Upper lobe of left lung (tissue), 6 donors: ENCODE measurements around the gene S100A10. TPM values are rescaled to one million over a fixed set of nuclear protein-coding genes. Genes with fewer than 3 reads are reported as not detected.
A peak's percentile ranks its signal among the peaks of the same experiment; 100 is the strongest.

Experiments
- ATAC-seq, 2 donors: fragments of 200-7000 bp; cut with Tn5 transposase; one replicate each; pipeline ENCODE4 v1.9.1; 2022; ENCODE audit warnings: mild to moderate bottlenecking in 2 of 2, moderate library complexity in 2 of 2; ENCODE audit not compliant: low FRiP score in 2 of 2
- DNase-seq, 2 donors: peaks; one replicate each; pipeline ENCODE4 v3.0.0-alpha.2; 2019 to 2020
- H3K27ac ChIP-seq, 4 donors: fragments of 200-600 bp; sonication (generic); one replicate each; pipeline ENCODE4 v1.5.1; 2016 to 2019
- H3K27me3 ChIP-seq, 4 donors: fragments of 200-600 bp; sonication (generic); one replicate each; pipeline ENCODE4 v1.5.1; 2017 to 2019
- H3K36me3 ChIP-seq, 4 donors: fragments of 200-600 bp; sonication (generic); one replicate each; pipeline ENCODE4 v1.5.1; 2016 to 2019
- H3K4me1 ChIP-seq, 4 donors: fragments of 200-600 bp; sonication (generic); one replicate each; pipeline ENCODE4 v1.5.1; 2018 to 2019
- H3K4me3 ChIP-seq, 4 donors: fragments of 200-600 bp; sonication (generic); one replicate each; pipeline ENCODE4 v1.5.1; 2017 to 2019; ENCODE audit warnings: mild to moderate bottlenecking in 2 of 4, moderate library complexity in 1 of 4
- H3K9me3 ChIP-seq, 4 donors: fragments of 200-600 bp; sonication (generic); one replicate each; pipeline ENCODE4 v1.5.1; 2018 to 2019
- CTCF ChIP-seq, 6 experiments: fragments of 450-650 bp in 4 of 6; fragments of 200-600 bp in 2 of 6; sonication (generic) in 2 of 6; IDR thresholded peaks; one replicate each; pipeline ENCODE4 v1.5.1; 2016 to 2019; ENCODE audit warnings: antibody characterized with exemption in 6 of 6
- EP300 ChIP-seq, 4 donors: sonication (generic); formaldehyde crosslinking; IDR thresholded peaks; one replicate each; pipeline ENCODE4 v1.5.1; 2017; ENCODE audit warnings: antibody characterized with exemption in 4 of 4, control low read depth in 2 of 4
- POLR2A ChIP-seq, 4 donors: fragments of 450-650 bp; IDR thresholded peaks; one replicate each; pipeline ENCODE4 v1.5.1; 2016 to 2017; ENCODE audit warnings: antibody characterized with exemption in 4 of 4, mild to moderate bottlenecking in 2 of 4
- POLR2AphosphoS5 ChIP-seq, 2 donors: sonication (generic); formaldehyde crosslinking; IDR thresholded peaks; one replicate each; pipeline ENCODE4 v1.5.1; 2017; ENCODE audit warnings: antibody characterized with exemption in 2 of 2
- WGBS, 2 donors: methylation state at CpG; one replicate each; pipeline ENCODE4 v1.1.5; 2017 to 2018; 5-methylcytosine and 5-hydroxymethylcytosine counted together
- total RNA-seq, 6 donors: library from RNA; depleted of rRNA in 4 of 6; stranded (reverse); fragments of >200 nt in 4 of 6; gene quantifications; one replicate each; pipeline versions ENCODE4 v1.1.0 to v1.2.1, GENCODE V29; 2016 to 2021
- donor health status: DM: no; HTN: no; CAD: no; lungs with moderate emphysema.
- donor health status: DM: no; HTN: yes; CAD: no; lungs with severe emphysema.

Gene S100A10
- total RNA-seq, 6 donors from 2014 or later: 79.6 to 785 (median 432) TPM

DNA sequence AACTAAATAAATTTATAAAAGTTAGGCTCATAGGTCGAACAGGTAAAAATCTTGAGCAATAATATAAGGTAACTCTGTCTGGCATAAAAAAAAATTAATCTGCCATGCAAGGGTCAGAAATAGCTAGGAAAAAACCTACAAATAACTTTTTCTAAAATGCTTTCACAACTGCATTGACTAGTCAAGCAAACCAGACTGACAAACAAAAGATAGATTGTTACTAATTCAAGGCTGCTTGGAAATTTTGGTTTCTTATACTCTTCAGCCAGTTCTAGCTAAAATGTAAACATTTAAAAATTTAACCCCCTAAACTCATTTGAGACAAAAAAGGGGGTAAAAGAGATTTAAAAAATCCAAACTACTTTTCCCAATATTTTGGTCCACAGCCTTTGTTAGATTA lies 40.8 kb downstream of the S100A10 start:
- H3K27ac ChIP-seq: no peak overlapping the region
- no peaks in the 10 kb centered on the region for H3K9me3 ChIP-seq
- ATAC-seq (no peak), DNase-seq (no peak)
- TF ChIP-seq POLR2AphosphoS5 (IDR thresholded peaks at IDR 0.05) (no peak), CTCF (IDR thresholded peaks at IDR 0.05) (no peak), EP300 (IDR thresholded peaks at IDR 0.05) (no peak), POLR2A (IDR thresholded peaks at IDR 0.05) (no peak)
- no peaks in the 10 kb centered on the region for H3K4me1 ChIP-seq
- no peaks in the 10 kb centered on the region for H3K27me3 ChIP-seq
- H3K36me3 ChIP-seq: no peaks in the 10 kb centered on the region
- 64 to 67% methylated on average over 1 of the region's 1 CpG for WGBS, 2 donors
- no peak overlapping the region for H3K4me3 ChIP-seq

GRCh38 chr1:151949371-151950193 lies 44.1 kb downstream of the S100A10 start:
- H3K27me3 ChIP-seq: no peaks in the 10 kb centered on the region
- H3K9me3 ChIP-seq: no peaks in the 10 kb centered on the region
- ATAC-seq: no peak
- no peak overlapping the region for H3K4me3 ChIP-seq
- DNase-seq: peak in 1 of 2 donors; percentile 46
- 90 to 96% methylated on average over 18 of the region's 18 CpGs for WGBS, 2 donors
- TF ChIP-seq CTCF (IDR thresholded peaks at IDR 0.05) (no peak), EP300 (IDR thresholded peaks at IDR 0.05) (no peak), POLR2AphosphoS5 (IDR thresholded peaks at IDR 0.05) (no peak), POLR2A (IDR thresholded peaks at IDR 0.05) (no peak)
- H3K27ac ChIP-seq: no peak overlapping the region
- peaks cover 21 to 25% (median 24%) of the 10 kb centered on the region in 4 donors for H3K4me1 ChIP-seq
- no peaks in the 10 kb centered on the region for H3K36me3 ChIP-seq

- H3K9me3 ChIP-seq: no peaks in the 10 kb centered on the region
- ATAC-seq: no peak
- H3K4me3 ChIP-seq: no peak overlapping the region
- H3K27ac ChIP-seq: no peak overlapping the region
- H3K27me3 ChIP-seq: no peaks in the 10 kb centered on the region
- H3K4me1 ChIP-seq: peaks cover 26 to 35% (median 32%) of the 10 kb centered on the region in 4 donors
- WGBS, 2 donors: 66 to 95% methylated on average over 1 of the region's 1 CpG
- DNase-seq: no peak
- no peaks in the 10 kb centered on the region for H3K36me3 ChIP-seq
- TF ChIP-seq CTCF (IDR thresholded peaks at IDR 0.05) (no peak), POLR2A (IDR thresholded peaks at IDR 0.05) (no peak), POLR2AphosphoS5 (IDR thresholded peaks at IDR 0.05) (no peak), EP300 (IDR thresholded peaks at IDR 0.05) (no peak)
These were observed 45.2 kb downstream of the S100A10 start for GRCh38 chr1:151948506-151948905.

- no peak overlapping the region for H3K4me3 ChIP-seq
- WGBS, 2 donors: 68 to 78% methylated on average over 2 of the region's 2 CpGs
- peak overlapping the region; percentile 69 to 83 (median 72) for H3K27ac ChIP-seq
- no peak for TF ChIP-seq EP300 (IDR thresholded peaks at IDR 0.05)
- no peak for TF ChIP-seq POLR2AphosphoS5 (IDR thresholded peaks at IDR 0.05)
- TF ChIP-seq CTCF (IDR thresholded peaks at IDR 0.05): no peak
- TF ChIP-seq POLR2A (IDR thresholded peaks at IDR 0.05): no peak
- peaks cover 26 to 39% (median 34%) of the 10 kb centered on the region in 4 donors for H3K4me1 ChIP-seq
- no peak for DNase-seq
- no peaks in the 10 kb centered on the region for H3K27me3 ChIP-seq
- H3K9me3 ChIP-seq: no peaks in the 10 kb centered on the region
- no peaks in the 10 kb centered on the region for H3K36me3 ChIP-seq
- no peak for ATAC-seq
These were observed 46.5 kb downstream of the S100A10 start for GRCh38 chr1:151947140-151947539.
